M059J (cell line): ENCODE results near the gene SNCB. TPM values are rescaled to one million over a fixed set of nuclear protein-coding genes. Genes with fewer than 3 reads are reported as not detected.

ENCODE experiments used
- DNase-seq: peaks from one replicate; pipeline ENCODE4 v3.0.0-alpha.2; 2012; ENCODE audit warnings: low read depth
- total RNA-seq: library from RNA; depleted of rRNA; stranded (reverse); fragments of >200 nt; shearing (Covaris generic); gene quantifications from 2 replicates; pipeline ENCODE4 v1.2.3, GENCODE V29; 2014; rRNA removed

The SNCB gene
- total RNA-seq, 1 experiment from 2014 or later: not detected

DNA sequence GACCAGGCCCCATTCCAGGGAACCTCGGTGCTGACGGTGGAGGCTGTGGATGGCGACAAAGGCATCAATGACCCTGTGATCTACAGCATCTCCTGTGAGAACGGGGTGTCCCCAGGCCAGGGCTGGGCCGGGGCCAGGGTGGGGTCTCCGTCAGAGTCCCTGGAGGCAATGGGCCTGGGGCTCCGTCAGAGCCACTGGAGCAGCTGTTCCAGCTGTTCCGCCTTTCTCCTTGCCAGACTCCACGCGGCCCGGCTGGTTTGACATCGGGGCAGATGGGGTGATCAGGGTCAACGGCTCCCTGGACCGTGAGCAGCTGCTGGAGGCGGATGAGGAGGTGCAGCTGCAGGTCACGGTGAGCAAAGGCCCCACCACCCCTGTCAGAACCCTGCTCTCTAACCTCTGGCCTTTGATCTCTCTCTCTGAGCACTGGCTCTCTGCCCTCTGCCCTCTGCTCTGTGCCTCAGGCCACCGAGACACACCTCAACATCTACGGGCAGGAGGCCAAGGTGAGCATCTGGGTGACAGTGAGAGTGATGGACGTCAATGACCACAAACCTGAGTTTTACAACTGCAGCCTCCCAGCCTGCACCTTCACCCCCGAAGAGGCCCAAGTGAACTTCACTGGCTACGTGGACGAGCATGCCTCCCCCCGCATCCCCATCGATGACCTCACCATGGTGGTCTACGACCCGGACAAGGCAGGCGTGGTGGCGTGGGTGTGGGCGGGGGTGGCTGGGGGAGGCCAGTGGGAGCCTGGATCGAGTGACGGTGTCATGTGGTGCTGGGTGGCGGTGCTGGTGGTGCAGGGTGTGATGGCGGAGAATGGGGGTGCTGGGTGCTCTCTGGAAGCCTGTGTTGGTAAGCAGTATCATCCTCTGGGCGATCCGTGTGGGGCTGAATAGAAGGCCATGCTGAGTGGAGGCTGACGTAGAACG lies 54.6 kb downstream of the SNCB start:
- no peak for DNase-seq

DNA sequence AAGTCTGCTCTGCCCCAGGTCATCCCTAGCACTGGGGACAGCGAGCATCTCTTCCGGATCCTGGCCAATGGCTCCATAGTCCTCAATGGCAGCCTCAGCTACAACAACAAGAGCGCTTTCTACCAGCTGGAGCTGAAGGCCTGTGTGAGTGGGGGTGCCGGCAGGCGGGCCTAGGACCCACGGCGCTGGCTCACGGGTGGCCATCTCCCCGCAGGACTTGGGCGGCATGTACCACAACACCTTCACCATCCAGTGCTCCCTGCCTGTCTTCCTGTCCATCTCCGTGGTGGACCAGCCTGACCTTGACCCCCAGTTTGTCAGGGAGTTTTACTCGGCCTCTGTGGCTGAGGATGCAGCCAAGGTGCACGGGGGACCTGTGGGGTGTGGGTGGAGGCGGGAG lies 55.3 kb downstream of the SNCB start:
- DNase-seq: no peak

DNA sequence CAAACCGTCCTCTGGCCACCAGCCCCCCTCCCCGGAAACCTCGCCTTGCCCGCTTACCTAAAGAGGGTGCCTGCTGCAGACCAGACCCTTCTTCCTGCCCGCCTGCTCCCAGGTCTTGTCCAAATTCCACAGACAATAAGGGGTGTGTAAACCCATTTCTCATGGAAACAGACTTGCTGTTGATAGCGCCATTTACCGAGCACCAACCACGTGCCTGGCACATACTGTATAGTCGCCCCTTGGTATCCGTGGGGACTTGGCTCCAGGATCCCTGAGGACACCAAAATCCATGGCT lies 56.1 kb downstream of the SNCB start:
- DNase-seq: no peak

DNA sequence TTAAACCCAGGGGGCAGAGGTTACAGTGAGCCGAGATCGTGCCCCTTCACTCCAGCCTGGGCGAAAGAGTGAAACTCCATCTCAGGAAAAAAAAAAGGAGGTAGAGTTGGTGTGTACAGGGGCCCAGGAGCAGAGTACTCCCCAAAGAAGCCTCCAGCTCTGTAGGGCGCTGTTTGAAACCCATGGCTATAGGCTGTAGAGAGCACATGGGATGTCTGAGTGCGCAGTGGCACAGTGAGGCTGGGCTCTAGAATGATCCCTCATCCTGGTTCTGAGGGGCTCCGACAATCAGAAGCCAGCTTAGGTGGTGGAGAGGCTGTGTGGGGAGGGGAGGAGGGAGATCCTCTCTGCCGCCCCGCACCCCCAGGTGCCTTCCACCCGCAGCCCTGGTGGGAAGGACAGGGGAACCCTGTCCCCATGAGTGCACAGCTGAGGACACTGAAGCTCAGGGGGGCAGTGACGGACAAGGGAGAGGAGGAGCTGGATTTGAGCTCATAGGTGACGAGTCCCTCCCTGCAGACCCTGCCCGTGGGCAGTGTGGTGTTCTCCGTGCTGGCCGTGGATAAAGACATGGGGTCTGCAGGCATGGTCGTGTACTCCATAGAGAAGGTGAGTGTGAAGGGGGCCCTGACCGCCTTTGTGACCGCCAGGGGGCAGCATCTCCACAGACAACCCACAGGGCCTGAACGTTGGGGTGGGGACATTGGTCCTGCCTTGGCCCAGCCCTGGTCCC lies 56.6 kb downstream of the SNCB start:
- peak; percentile 42 for DNase-seq

Other genes starting within 250 kb of the SNCB start
- 14.0 and 19.7 TPM in 2 replicates for gene NOP16, start 241.9 kb downstream of the SNCB start, total RNA-seq
- 99.0 and 121 TPM in 2 replicates for gene HIGD2A, start 241.8 kb downstream of the SNCB start, total RNA-seq
- 76.4 and 97.8 TPM in 2 replicates for gene CLTB, start 214.0 kb downstream of the SNCB start, total RNA-seq
- gene FAF2, start 182.1 kb downstream of the SNCB start, total RNA-seq: 46.1 and 55.5 TPM in 2 replicates
- gene RNF44, start 93.1 kb downstream of the SNCB start, total RNA-seq: 1.6 and 3.5 TPM in 2 replicates
- gene CDHR2, start 81.2 kb downstream of the SNCB start, total RNA-seq: not detected in 2 replicates
- 8.4 and 12.4 TPM in 2 replicates for gene GPRIN1, start 20.4 kb downstream of the SNCB start, total RNA-seq
- not detected in 2 replicates for gene EIF4E1B, start 141 bp upstream of the SNCB start, total RNA-seq
- gene TSPAN17, start 16.9 kb upstream of the SNCB start, total RNA-seq: 16.6 and 27.8 TPM in 2 replicates
- 0.05 and 0.12 TPM in 2 replicates for gene UNC5A, start 180.0 kb upstream of the SNCB start, total RNA-seq